Measurements from ENCODE around the gene CRIP1.

CRIP1 gene, protein sequence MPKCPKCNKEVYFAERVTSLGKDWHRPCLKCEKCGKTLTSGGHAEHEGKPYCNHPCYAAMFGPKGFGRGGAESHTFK

DNA sequence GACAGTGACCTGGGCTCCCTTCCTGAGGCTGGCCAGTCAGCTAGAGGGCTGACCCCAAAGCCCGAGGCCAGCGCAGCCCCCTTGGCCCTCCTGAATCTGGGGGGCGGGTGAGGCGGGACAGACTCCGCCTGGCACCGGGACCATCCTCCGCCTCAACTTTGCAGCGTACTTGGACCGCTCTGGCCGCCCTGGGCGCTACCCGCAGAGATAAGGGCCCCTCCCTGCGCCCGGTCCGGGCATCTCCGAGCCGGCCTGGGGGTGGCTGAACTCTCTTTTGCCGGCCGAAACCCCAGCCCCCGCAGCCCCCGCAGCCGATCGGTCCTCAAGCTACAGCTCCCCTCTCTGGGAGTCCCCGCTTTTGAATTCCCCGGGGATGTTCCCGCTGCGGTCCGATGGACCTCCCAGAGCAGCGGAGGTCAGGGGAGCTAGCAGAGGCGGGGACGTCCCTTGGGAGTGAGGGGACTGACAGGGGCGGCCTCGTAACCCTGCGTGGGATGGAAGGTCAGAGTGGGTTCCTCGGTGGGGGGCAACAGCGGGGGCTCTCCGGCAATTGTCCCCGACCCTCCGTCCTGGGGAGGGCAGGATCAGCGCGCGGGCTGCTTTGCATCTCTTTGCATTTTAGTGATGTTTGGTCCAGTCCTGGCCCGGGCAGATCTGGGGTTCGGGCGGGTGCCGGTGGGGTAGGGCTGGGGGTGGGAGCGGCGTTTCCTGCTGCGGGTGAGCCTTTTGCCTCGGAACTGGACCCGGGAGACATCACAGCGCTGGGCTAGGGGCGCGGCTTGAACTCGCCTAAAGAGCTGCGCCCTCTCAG is at the start of gene CRIP1:
Gene CRIP1, plus strand, starts transcription at position 724 of the 811 bp plus-strand sequence. CDS start 374 bp downstream, outside the sequence.
- H3K9ac ChIP-seq (ENCODE audit: low read depth, low read length): peak within 1 kb of the TSS; percentile 53; the same call in 1 of the 2 replicates
- peaks cover 9% of the 10 kb centered on the region for H3K4me1 ChIP-seq (ENCODE audit: insufficient read depth, low read length)
- no peaks in the 10 kb centered on the region for H3K36me3 ChIP-seq (ENCODE audit: insufficient read depth, low read length)
- no peaks in the 10 kb centered on the region for H3K9me3 ChIP-seq (ENCODE audit: control insufficient read depth, insufficient read depth, low read length)

- H3K36me3 ChIP-seq (ENCODE audit: insufficient read depth, low read length): no peaks in the 10 kb centered on the region; the same call in 1 of the 2 replicates
- no peaks in the 10 kb centered on the region for H3K9me3 ChIP-seq (ENCODE audit: control insufficient read depth, insufficient read depth, low read length)
- no peaks in the 10 kb centered on the region for H3K4me1 ChIP-seq (ENCODE audit: insufficient read depth, low read length)
- no peak overlapping the region for H3K9ac ChIP-seq (ENCODE audit: low read depth, low read length)
These were observed 49.6 kb upstream of the CRIP1 start for GRCh38 chr14:105436891-105437722.

DNA sequence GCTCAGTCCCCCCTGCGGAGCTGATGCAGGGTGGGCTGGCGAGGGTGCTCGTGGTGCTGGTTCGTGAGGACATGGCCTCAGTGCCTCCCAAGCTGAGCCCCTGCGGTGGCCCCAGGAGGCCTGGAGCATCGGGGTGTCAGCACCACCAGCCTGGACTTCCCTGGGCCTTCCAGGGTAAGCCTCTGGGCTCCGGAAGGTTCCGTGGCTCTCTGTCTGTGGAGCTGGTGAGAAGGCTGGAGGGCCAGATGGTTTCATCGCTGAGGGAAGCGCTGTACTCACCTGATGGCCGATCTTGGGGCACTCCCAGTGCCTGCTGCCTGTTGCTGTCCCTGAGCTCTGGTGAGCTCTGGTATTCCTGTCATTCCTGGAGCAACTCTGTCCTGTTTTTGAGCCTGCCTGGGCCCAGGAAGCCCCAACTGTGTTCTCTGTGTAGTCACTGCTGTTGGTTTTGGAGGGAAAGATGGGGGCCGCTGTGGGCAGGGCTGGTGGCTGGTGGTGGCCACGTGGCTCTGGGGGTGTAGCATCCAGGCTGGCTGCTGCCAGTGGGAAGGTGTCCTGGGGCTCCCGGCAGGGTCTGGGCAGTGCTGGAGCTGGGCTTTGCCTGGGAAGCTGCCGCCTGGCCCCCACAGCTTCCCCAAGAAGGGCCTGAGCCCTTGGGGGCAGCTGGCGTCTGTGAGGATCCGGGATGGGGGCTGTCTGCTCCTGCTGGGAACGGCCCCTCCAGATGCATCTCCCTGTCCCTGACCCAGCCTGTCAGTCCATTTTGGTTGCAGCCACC is 48.8 kb upstream of the CRIP1 start:
- Histone ChIP-seq H3K9me3 (ENCODE audit: control insufficient read depth, insufficient read depth, low read length) (no peaks in the 10 kb centered on the region), H3K36me3 (ENCODE audit: insufficient read depth, low read length) (no peaks in the 10 kb centered on the region; the same call in 1 of the 2 replicates), H3K9ac (ENCODE audit: low read depth, low read length) (no peak overlapping the region), H3K4me1 (ENCODE audit: insufficient read depth, low read length) (no peaks in the 10 kb centered on the region)

DNA sequence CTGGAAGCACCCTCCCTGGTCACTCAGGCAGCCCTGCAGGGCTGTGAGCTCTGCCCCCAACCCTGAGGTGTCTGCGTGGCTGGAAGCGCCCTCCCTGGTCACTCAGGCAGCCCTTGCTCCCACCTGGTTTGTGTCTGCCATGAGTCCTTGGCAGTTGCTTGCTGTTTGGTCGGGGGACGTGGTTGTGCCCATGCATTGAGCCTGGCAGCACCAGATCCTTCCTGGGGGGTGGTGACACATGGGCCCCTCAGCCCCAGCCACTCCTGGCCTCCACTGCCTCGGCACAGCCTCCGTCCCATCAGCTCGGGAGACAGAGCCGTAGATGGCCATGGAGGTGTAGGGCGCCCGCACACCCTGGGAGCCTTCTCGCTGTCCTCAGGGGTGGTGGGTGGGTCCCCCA is 47.5 kb upstream of the CRIP1 start:
- H3K4me1 ChIP-seq (ENCODE audit: insufficient read depth, low read length): no peaks in the 10 kb centered on the region
- H3K36me3 ChIP-seq (ENCODE audit: insufficient read depth, low read length): no peaks in the 10 kb centered on the region; the same call in 1 of the 2 replicates
- H3K9ac ChIP-seq (ENCODE audit: low read depth, low read length): no peak overlapping the region
- H3K9me3 ChIP-seq (ENCODE audit: control insufficient read depth, insufficient read depth, low read length): no peaks in the 10 kb centered on the region

DNA sequence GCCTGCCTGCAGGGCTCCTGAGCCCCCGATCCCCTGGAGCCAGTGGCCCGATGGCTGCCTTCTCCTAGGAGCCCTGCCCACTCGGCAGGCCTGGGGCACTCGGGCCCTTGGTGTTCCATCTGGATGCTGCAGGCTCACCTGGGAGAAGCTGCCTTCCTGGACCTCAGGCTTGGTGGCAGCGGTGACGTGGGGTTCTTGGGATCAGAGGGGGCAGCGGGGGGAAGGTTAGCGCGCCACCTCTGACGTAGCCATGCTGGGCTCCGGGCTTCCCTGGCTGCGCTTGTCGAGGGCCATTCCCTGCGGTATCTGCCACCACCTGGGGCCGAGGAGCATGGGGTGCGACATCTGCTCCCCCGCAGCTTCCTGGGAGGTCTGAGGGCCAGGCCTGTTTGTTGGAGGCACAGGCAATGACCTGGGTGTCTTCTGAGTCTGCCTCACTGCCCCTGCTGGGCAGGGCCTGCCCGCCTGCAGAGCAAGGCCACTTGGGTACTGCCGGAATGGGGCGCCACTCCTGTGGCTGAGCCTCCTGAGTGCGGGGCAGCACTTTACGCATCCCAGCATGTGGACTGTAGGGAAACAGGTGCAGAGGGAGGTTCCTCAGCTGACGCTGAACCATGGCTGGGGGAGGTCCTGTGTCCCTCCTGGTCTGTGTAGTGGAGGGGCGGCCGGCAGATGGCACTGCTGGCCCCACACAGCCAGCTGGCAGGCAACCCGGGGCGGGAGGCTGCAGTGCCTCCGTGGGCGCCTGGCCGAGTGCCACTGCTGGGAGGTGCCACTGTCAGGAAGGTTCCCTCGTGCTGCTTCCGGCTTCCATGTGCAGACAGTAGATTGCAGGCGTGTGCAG is 46.8 kb upstream of the CRIP1 start:
- no peaks in the 10 kb centered on the region for H3K9me3 ChIP-seq (ENCODE audit: control insufficient read depth, insufficient read depth, low read length)
- no peaks in the 10 kb centered on the region; the same call in 1 of the 2 replicates for H3K36me3 ChIP-seq (ENCODE audit: insufficient read depth, low read length)
- H3K9ac ChIP-seq (ENCODE audit: low read depth, low read length): no peak overlapping the region
- H3K4me1 ChIP-seq (ENCODE audit: insufficient read depth, low read length): no peaks in the 10 kb centered on the region

DNA sequence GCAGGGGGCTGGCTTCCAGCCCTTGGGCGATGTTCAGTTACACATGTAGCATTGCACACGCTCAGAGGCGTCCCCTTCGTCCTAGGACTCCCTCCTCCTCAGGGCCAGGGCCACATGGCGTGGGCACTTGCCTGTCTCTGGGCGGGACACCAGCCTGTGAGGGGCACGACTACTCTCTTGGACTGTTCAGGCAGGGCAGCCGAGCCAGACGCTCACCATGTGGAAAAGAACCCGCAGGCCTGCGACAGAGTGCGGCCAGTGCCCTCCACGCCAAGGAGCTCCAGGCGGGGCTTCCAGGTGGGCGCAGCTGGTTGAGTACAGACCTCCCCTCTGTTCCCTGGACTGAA is 46.2 kb upstream of the CRIP1 start:
- Histone ChIP-seq H3K9me3 (ENCODE audit: control insufficient read depth, insufficient read depth, low read length) (no peaks in the 10 kb centered on the region), H3K9ac (ENCODE audit: low read depth, low read length) (no peak overlapping the region), H3K36me3 (ENCODE audit: insufficient read depth, low read length) (no peaks in the 10 kb centered on the region; the same call in 1 of the 2 replicates), H3K4me1 (ENCODE audit: insufficient read depth, low read length) (no peaks in the 10 kb centered on the region)

- H3K9ac ChIP-seq (ENCODE audit: low read depth, low read length): no peak overlapping the region
- no peaks in the 10 kb centered on the region for H3K9me3 ChIP-seq (ENCODE audit: control insufficient read depth, insufficient read depth, low read length)
- no peaks in the 10 kb centered on the region; the same call in 1 of the 2 replicates for H3K4me1 ChIP-seq (ENCODE audit: insufficient read depth, low read length)
- no peaks in the 10 kb centered on the region; the same call in 1 of the 2 replicates for H3K36me3 ChIP-seq (ENCODE audit: insufficient read depth, low read length)
These were observed 45.7 kb upstream of the CRIP1 start for GRCh38 chr14:105440992-105441391.

DNA sequence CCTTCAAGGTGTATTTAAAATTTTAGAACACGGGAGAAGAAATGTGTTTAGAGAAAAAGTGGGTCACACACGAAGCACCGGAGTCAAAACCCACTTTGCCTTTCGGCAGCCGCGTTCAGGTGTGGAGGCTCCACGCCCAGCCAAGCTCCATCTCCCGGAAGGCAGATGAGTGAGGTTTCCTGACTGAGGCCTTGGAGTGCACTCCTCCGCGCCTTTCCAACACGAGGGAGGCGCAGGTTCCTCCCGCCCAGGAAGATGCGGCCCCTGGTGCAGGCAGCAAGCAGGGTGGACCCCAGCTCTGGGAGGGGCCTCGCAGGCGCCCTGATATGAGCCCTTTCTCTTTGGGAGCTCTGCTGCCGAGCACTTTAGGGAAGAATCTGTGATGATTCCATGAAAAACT is 44.6 kb upstream of the CRIP1 start:
- H3K4me1 ChIP-seq (ENCODE audit: insufficient read depth, low read length): no peaks in the 10 kb centered on the region; the same call in 1 of the 2 replicates
- no peaks in the 10 kb centered on the region for H3K9me3 ChIP-seq (ENCODE audit: control insufficient read depth, insufficient read depth, low read length)
- no peak overlapping the region for H3K9ac ChIP-seq (ENCODE audit: low read depth, low read length)
- no peaks in the 10 kb centered on the region; the same call in 1 of the 2 replicates for H3K36me3 ChIP-seq (ENCODE audit: insufficient read depth, low read length)

DNA sequence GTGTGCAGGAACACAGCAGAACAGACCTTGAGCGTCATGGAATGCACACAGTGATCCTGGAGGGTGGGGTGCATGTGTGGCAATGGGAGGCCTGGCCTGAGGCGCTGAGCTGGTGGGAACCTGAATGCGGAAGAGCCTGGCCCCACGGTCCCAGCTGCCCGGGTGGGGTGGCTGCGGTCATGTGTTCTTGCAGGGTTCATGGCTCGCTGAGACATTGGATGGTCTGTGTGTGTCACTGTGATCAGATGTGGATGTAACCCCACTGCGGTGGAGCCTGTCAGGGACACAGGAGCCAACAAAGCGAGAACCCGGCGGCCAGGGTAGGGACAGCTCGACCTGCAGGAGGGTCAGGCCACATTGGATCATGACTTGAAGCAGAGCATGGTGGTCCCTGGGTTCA is 43.9 kb upstream of the CRIP1 start:
- Histone ChIP-seq H3K4me1 (ENCODE audit: insufficient read depth, low read length) (no peaks in the 10 kb centered on the region; the same call in 1 of the 2 replicates), H3K9me3 (ENCODE audit: control insufficient read depth, insufficient read depth, low read length) (no peaks in the 10 kb centered on the region), H3K36me3 (ENCODE audit: insufficient read depth, low read length) (no peaks in the 10 kb centered on the region; the same call in 1 of the 2 replicates), H3K9ac (ENCODE audit: low read depth, low read length) (no peak overlapping the region)

- Histone ChIP-seq H3K9me3 (ENCODE audit: control insufficient read depth, insufficient read depth, low read length) (no peaks in the 10 kb centered on the region), H3K36me3 (ENCODE audit: insufficient read depth, low read length) (no peaks in the 10 kb centered on the region; the same call in 1 of the 2 replicates), H3K9ac (ENCODE audit: low read depth, low read length) (no peak overlapping the region), H3K4me1 (ENCODE audit: insufficient read depth, low read length) (no peaks in the 10 kb centered on the region; the same call in 1 of the 2 replicates)
These were observed 41.8 kb upstream of the CRIP1 start for GRCh38 chr14:105444859-105445258.

GRCh38 chr14:105445290-105445689 is 41.4 kb upstream of the CRIP1 start:
- H3K9me3 ChIP-seq (ENCODE audit: control insufficient read depth, insufficient read depth, low read length): no peaks in the 10 kb centered on the region
- no peak overlapping the region for H3K9ac ChIP-seq (ENCODE audit: low read depth, low read length)
- H3K4me1 ChIP-seq (ENCODE audit: insufficient read depth, low read length): no peaks in the 10 kb centered on the region; the same call in 1 of the 2 replicates
- no peaks in the 10 kb centered on the region; the same call in 1 of the 2 replicates for H3K36me3 ChIP-seq (ENCODE audit: insufficient read depth, low read length)

DNA sequence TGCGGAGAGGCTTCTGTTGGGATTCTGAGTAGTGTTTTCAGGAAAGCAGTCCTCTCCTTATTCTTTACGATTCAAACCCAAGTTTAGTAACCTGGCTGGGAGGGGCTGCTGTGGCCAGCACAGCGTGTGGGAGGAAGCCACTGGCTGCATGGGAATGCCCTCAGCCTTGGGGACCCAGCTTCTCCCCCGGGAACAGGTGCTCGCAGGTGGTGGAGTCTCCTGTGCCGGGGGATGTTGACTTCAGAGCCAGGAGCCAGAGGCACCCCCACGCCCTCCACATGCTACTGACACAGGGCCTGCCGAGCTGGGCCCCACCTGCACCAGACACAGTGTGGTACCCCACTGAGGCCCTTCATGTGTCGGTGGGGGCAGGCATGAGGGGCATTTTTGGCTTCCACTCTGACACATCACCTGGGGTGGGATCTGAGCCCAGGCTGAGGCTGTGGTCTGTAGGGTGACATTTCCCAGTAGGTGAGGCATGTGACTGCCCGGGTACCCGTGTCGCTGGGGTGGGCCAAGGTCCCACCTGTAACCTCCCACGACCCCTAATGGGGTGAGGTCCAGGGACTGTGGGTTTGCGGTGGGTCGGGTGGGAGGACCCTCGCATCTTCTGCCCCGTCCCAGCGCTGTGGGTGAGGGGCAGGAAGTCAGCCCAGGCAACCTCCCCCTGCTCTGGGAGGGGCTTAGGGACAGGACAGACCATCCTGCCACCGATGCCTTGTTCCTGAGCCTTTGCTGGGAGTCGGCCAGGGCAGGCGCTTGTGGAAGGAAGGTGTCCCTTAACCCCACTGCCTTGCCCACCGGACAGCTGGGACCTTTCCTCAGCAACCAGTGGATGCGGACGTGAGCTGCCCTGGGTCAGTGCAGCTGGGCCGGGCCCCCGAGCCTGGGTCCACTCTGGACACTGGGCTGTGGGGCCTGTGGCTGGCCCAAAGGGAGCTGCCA is 40.5 kb upstream of the CRIP1 start:
- H3K9ac ChIP-seq (ENCODE audit: low read depth, low read length): no peak overlapping the region
- H3K36me3 ChIP-seq (ENCODE audit: insufficient read depth, low read length): no peaks in the 10 kb centered on the region; the same call in 1 of the 2 replicates

More for the DNA sequence above, 40.5 kb upstream of the CRIP1 start:
- Histone ChIP-seq H3K9me3 (ENCODE audit: control insufficient read depth, insufficient read depth, low read length) (no peaks in the 10 kb centered on the region), H3K4me1 (ENCODE audit: insufficient read depth, low read length) (no peaks in the 10 kb centered on the region; the same call in 1 of the 2 replicates)
